PFSK-1 (cell line): ENCODE results near the gene FKBP10.

Source experiments
- FOXP2 ChIP-seq: optimal IDR thresholded peaks from 2 replicates; pipeline ENCODE3; 2011; ENCODE audit warnings: borderline replicate concordance, control low read depth, inconsistent platforms; ENCODE audit not compliant: insufficient read depth; ENCODE audit errors: extremely low read length, extremely low read depth
- POLR2AphosphoS5 ChIP-seq: IDR thresholded peaks from 2 replicates; pipeline ENCODE4 v1.6.1; 2012; ENCODE audit warnings: low read depth, mild to moderate bottlenecking, control low read depth, low read length, moderate library complexity
- SIN3A ChIP-seq: IDR thresholded peaks from 2 replicates; pipeline ENCODE4 v1.6.1; 2012; ENCODE audit warnings: mild to moderate bottlenecking, low read length, moderate library complexity, borderline replicate concordance; ENCODE audit not compliant: insufficient read depth
- TAF1 ChIP-seq: IDR thresholded peaks from 2 replicates; pipeline ENCODE4 v1.6.1; 2012; ENCODE audit warnings: low read length, control low read depth, borderline replicate concordance; ENCODE audit not compliant: insufficient read depth
- TF ChIP-seq, protein P1 (sequence below), 2 experiments: IDR thresholded peaks; 2 replicates each; pipeline versions ENCODE4 v1.6.1 to v1.8.0; 2011 to 2012; ENCODE audit warnings: low read depth in 2 of 2, low read length in 2 of 2, control low read depth in 1 of 2, inconsistent platforms in 1 of 2, mild to moderate bottlenecking in 1 of 2, moderate library complexity in 1 of 2; ENCODE audit not compliant: insufficient read depth in 1 of 2

The FKBP10 gene

DNA sequence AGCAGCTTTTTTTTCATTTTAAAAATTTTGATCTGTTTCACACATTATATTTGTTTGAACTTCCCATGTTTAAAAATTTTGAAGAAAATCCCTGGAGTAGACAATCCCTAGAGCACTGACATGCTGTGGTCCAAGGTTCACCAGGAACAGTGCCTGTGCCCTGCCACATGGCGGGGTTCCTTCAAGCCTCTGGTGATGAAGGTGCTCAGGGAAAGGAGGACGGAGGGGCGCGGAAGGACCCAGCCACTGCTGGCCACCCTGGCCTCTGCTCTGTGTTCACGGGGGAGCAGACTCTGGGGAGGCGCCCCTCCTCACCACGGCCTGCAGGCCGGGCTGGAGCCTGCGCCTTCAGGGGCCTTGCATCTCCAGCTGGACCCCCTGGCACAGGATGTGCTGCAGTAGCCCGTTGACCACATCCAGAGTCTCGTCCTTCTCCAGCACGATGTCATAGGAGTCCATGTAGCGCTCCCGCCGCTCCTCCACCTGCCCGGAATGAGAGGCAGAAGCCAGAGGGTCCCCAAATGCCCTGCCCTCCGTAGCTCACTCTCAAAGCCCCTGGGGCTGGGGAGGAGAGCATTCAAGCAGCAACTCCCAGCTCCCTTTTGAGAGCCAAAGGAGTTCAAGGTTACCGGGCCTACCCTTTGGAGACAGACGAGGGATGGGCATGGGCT is 12.5 kb downstream of the FKBP10 start:
- TF ChIP-seq, protein P1, sequence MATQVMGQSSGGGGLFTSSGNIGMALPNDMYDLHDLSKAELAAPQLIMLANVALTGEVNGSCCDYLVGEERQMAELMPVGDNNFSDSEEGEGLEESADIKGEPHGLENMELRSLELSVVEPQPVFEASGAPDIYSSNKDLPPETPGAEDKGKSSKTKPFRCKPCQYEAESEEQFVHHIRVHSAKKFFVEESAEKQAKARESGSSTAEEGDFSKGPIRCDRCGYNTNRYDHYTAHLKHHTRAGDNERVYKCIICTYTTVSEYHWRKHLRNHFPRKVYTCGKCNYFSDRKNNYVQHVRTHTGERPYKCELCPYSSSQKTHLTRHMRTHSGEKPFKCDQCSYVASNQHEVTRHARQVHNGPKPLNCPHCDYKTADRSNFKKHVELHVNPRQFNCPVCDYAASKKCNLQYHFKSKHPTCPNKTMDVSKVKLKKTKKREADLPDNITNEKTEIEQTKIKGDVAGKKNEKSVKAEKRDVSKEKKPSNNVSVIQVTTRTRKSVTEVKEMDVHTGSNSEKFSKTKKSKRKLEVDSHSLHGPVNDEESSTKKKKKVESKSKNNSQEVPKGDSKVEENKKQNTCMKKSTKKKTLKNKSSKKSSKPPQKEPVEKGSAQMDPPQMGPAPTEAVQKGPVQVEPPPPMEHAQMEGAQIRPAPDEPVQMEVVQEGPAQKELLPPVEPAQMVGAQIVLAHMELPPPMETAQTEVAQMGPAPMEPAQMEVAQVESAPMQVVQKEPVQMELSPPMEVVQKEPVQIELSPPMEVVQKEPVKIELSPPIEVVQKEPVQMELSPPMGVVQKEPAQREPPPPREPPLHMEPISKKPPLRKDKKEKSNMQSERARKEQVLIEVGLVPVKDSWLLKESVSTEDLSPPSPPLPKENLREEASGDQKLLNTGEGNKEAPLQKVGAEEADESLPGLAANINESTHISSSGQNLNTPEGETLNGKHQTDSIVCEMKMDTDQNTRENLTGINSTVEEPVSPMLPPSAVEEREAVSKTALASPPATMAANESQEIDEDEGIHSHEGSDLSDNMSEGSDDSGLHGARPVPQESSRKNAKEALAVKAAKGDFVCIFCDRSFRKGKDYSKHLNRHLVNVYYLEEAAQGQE (IDR thresholded peaks at IDR 0.05; ENCODE audit: insufficient read depth in 1 of 2, low read depth in 2 of 2, low read length in 2 of 2), result no peak
- TF ChIP-seq POLR2AphosphoS5 (no peak), SIN3A (no peak), TAF1 (no peak), FOXP2 (no peak)

DNA sequence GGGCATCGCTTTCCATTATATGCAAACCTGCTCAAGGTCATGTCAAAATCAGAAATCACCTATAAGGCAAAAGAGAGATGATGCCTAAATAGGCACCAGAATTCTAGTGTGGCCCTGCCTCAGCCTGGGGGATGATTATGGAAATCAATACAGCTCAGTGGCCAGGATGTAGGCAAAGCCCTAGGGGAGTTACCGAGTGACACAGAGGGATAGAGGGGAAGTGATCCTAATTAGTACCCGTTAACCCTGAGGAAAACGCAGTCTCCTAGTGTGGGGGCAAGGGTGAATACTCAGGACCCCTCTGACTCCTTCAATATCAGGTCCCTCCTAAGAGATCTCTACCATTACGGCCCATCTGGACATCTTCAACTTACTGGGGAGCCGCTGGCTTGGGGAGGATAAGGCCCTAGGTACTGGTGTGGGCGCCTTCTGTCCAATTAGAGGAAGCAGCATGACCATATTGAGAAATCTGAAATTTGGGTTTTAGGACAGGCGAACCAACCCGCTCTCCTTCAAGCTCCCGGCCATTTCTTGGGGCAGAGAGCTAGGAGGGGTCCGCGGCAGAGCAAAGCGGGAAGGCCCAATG is 22.5 kb downstream of the FKBP10 start:
- TF ChIP-seq, protein P1 (IDR thresholded peaks at IDR 0.05; ENCODE audit: insufficient read depth in 1 of 2, low read depth in 2 of 2, low read length in 2 of 2), result no peak
- no peak for TF ChIP-seq POLR2AphosphoS5
- no peak for TF ChIP-seq FOXP2
- no peak for TF ChIP-seq SIN3A
- TF ChIP-seq TAF1, result no peak

DNA sequence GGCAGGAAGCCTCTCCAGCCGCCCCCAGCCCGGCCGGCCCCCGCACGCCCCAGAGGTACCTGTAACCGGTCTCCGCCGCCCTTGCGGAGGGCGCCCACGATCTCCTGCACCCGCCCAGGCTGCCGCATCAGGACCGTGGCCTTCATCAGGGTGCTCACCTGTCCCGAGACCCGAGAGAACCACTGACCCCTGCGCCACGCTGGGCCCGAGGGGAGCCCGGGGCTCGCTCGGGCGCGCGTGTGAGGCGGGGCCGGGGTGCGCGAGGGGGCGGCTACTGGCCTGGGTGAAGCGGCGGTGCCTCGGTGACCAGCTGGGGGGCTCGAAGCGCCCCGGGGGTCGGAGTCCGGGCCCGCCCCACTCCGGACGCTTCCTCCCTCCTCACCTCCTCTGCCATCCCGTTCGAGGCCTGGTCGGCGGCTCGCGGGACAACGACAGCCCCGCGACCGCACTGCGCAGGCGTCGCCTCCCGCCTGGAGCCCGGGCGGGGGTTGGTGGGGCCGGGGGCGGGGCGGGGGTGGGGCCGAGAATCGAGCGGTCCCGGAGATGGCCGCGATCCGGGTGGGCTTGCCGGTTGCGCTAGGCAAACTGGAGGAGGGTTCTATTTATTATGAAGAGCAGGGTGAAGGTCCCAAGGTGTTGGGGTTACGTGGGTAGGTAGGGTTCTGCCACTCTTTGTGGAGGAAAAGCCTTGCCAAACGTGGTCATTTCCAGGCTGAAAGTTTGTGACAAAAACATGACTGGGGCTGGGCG is 23.2 kb downstream of the FKBP10 start, which contains the start of gene NT5C3B:
TSS of gene NT5C3B (minus strand) at position 433 of the 750 bp plus-strand sequence. CDS start at position 394, 39 bp downstream.
- TF ChIP-seq FOXP2 (peak; percentile 44), TAF1 (peak; percentile 67; the same call in 1 of the 2 replicates), SIN3A (0 out of 2 replicates have a peak, but pooled peaks have one; percentile 16), POLR2AphosphoS5 (peak; percentile 68; the same call in 1 of the 2 replicates)
- TF ChIP-seq, protein P1 (IDR thresholded peaks at IDR 0.05; ENCODE audit: insufficient read depth in 1 of 2, low read depth in 2 of 2, low read length in 2 of 2), result no peak

DNA sequence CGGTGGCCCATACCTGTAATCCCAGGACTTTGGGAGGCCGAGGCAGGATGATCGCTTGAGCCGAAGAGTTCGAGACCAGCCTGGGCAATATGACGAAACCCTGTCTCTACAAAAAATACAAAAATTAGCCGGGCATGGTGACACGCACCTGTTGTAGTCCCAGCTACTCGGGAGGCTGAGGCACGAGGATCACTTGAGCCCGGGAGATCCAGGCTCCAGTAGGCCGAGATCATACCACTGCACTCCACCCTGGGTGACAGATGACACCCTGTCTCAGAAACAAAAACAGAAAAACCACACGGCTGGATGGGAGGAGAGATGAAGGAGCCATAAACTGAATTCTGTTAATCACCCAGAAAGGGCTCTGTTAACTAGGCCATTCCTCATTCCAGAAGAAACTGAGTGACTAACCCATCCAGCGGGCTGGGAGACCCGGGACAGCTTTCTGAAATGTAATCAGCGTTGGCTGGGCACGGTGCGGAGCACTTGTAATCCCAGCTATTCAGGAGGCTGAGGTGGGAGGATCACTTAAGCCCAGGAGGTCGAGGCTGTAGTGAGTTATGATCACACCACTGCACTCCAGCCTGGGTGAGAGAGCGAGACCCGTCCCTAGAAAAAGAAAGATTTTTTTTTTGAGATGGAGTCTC is 23.9 kb downstream of the FKBP10 start:
- TF ChIP-seq POLR2AphosphoS5 (no peak), TAF1 (no peak), SIN3A (no peak), FOXP2 (no peak)
- TF ChIP-seq, protein P1 (IDR thresholded peaks at IDR 0.05; ENCODE audit: insufficient read depth in 1 of 2, low read depth in 2 of 2, low read length in 2 of 2), result no peak
